Mononuclear cell (primary cell): ENCODE data around the gene DMTF1. TPM values are rescaled to one million over a fixed set of nuclear protein-coding genes. Genes with fewer than 3 reads are reported as not detected.
"Not testable (repeated sequence)": the region's sequence is repeated elsewhere in the genome, so short reads cannot be mapped to it uniquely, and the experiment has no call there.

Experiments
- H3K27me3 ChIP-seq: 2 replicates; pipeline ENCODE4 v1.6.0; 2011; ENCODE audit warnings: low read length, control low read depth; ENCODE audit not compliant: insufficient read depth
- H3K4me1 ChIP-seq: 2 replicates; pipeline ENCODE4 v1.5.1; 2011; ENCODE audit warnings: mild to moderate bottlenecking, low read length, control low read depth; ENCODE audit not compliant: insufficient read depth
- H3K4me3 ChIP-seq: 2 replicates; pipeline ENCODE4 v1.5.1; 2011; ENCODE audit warnings: mild to moderate bottlenecking, low read length, moderate library complexity
- H3K9me3 ChIP-seq: 2 replicates; pipeline ENCODE4 v1.5.1; 2011; ENCODE audit warnings: low read depth, mild to moderate bottlenecking, control low read depth, low read length
- total RNA-seq: library from RNA; depleted of rRNA; stranded (reverse); fragments of >200 nt; gene quantifications from one replicate; pipeline ENCODE4 v1.2.3, GENCODE V29; 2012

DMTF1 gene
- total RNA-seq, 1 donor = 129 TPM

DNA sequence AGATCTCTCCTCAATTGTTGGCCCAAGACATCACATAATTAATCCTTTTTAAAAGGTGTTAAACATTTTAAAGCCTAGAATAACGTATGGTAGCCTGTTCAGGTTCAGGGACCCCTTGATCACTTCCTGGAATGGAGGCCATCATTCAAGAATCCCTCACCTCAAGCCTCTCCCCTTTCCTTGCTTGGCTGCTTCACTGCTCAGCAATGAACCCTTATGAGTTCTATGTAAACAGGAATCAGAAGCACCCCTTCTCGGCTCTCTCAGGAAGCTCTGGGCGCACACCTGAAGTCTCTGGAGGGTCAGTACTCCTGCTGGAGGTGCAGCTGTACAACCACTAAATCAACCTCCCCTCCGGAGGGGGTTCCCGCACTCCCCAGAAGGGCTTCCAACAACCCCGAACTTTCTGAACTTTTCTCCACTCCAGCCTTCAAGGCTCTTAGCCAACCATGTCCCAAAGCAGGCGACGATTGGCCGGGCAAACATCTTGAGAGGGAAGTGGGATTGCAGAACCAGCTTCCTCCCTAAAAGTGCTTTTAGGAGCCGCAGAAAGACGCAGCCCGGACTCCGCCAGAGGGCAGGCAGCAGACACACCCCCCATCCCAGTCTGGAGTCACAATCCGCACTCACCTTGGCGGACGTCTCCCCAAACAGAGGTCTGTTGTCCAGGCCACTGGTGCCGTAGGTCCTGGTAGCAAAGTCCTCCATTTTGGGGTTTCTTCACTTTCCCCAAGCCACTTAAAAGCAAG, 66.7 kb downstream of the DMTF1 start:
- H3K27me3 ChIP-seq = peaks cover 20% of the 10 kb centered on the region
- peak overlapping the region; percentile 91 for H3K4me3 ChIP-seq
- no peaks in the 10 kb centered on the region for H3K9me3 ChIP-seq
- peaks cover 53% of the 10 kb centered on the region for H3K4me1 ChIP-seq

GRCh38 chr7:87219545-87220025, 67.3 kb downstream of the DMTF1 start, which contains the start of gene TMEM243:
TSS of gene TMEM243 (minus strand) at chr7:87219732. CDS start at chr7:87219503, 229 bp downstream.
- H3K4me3 ChIP-seq = peak within 1 kb of the TSS; percentile 91
- H3K4me1 ChIP-seq = peaks cover 47% of the 10 kb centered on the region
- H3K27me3 ChIP-seq = peaks cover 22% of the 10 kb centered on the region
- no peaks in the 10 kb centered on the region for H3K9me3 ChIP-seq

DNA sequence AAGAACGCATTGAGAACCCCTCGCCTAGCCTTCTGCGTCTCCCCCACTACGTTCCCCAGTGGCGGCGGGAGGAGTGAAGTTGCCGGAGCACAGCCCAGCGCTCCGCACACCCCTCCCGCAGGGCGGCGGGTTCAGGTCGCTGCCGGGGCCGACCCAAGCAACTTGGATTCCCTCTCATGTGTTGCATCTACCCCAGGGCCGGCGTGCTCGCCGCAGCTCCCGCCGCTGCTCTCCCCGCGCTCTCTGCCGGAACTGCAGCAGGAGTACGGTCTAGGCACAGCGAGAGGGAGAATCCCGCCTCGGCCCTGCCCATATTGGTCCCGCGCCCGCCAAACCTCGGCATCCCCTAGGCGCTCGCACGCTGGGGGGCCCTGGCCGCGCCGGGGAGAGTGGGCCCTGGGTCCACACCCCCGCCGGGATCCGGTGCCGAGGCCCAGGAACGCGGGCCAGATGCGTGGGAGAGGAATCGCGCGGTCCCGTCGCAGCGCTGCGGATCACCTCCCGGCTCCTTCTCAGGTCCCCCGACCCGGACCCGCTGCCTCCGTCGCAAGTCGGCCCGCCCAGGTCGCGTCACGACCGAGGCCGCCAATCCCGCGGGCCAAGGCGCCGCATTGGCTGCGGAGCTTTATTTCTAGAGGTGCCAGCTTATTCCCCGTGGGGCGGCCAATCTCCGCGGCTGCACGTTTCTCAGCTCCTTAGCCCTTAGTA, 67.9 kb downstream of the DMTF1 start:
- Histone ChIP-seq H3K9me3 (no peaks in the 10 kb centered on the region), H3K27me3 (peaks cover 24% of the 10 kb centered on the region), H3K4me1 (peaks cover 42% of the 10 kb centered on the region), H3K4me3 (peak overlapping the region; percentile 91)

DNA sequence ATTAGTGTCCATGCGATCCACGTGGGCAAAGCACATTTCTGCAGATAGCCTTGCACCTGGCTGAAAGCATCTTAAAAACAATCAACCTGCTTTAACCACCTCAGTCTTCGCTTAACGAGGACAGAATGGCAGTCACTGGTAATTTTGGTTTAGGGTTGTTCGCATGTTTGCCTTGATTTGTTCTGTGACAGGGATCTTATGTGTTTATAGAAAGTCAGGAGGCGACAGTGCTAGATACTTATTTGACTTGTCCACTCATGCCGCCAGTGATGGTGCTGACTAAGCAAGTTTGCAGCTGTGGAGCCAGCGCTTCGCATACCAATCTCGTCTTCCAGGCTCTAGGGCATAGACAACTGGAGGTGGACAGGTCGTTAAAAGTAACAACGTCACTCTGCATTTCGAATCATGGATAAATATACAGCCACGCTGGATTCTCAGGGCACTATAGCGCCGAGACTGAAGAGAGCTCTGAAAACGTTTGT, 68.5 kb downstream of the DMTF1 start:
- no peaks in the 10 kb centered on the region for H3K9me3 ChIP-seq
- peaks cover 24% of the 10 kb centered on the region for H3K27me3 ChIP-seq
- H3K4me1 ChIP-seq = peaks cover 38% of the 10 kb centered on the region
- H3K4me3 ChIP-seq = peak overlapping the region; percentile 91

DNA sequence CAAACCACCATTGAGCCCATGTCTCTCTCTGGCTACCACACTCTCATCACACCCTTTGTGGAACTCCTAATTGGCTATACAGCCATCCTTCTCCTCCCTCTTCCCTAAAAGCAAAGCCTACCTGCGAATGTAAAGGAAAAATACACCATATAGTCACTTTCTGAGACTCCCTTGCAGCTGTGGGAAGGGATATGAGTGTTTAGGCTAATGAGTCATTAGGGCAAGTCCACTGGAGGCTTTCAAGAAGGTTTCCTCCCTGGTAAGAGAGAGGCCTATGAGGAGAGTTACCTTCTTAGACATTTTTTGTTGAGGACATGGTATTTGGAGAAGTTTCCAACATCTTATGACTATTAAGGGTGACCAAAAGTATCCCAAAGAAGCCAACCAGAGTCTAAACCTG, 71.4 kb downstream of the DMTF1 start:
- peaks cover 10% of the 10 kb centered on the region for H3K4me1 ChIP-seq
- no peak overlapping the region for H3K4me3 ChIP-seq
- H3K27me3 ChIP-seq = peaks cover 24% of the 10 kb centered on the region
- no peaks in the 10 kb centered on the region for H3K9me3 ChIP-seq

- H3K9me3 ChIP-seq = no peaks in the 10 kb centered on the region
- peaks cover 5% of the 10 kb centered on the region for H3K4me1 ChIP-seq
- no peak overlapping the region for H3K4me3 ChIP-seq
- H3K27me3 ChIP-seq = peaks cover 21% of the 10 kb centered on the region
These were observed 73.4 kb downstream of the DMTF1 start for GRCh38 chr7:87225696-87226095.

DNA sequence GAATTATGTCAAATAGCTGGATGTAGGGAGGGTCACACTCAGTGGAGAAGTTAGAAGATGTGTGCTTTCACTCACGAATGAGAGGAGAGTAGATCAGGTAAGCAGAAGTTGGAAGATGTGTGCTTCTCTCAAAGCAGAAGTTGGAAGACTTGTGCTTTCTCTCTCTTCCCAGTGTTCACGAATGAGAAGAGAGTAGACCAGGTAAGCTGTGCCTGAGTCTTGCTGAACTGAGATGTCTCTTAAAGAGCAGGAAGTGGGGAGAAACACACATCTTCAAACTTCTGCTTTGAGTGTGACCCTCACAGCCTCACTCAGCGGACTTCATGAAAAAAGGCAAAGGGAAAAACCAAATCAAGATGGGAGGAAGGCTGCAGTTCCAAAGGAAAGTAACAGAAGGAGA, 74.2 kb downstream of the DMTF1 start:
- Histone ChIP-seq H3K9me3 (no peaks in the 10 kb centered on the region), H3K4me1 (no peaks in the 10 kb centered on the region), H3K27me3 (peaks cover 13% of the 10 kb centered on the region), H3K4me3 (no peak overlapping the region)

- Histone ChIP-seq H3K27me3 (no peaks in the 10 kb centered on the region), H3K4me1 (no peaks in the 10 kb centered on the region), H3K4me3 (no peak overlapping the region), H3K9me3 (no peaks in the 10 kb centered on the region)
These were observed 79.0 kb downstream of the DMTF1 start for GRCh38 chr7:87231258-87231657.

DNA sequence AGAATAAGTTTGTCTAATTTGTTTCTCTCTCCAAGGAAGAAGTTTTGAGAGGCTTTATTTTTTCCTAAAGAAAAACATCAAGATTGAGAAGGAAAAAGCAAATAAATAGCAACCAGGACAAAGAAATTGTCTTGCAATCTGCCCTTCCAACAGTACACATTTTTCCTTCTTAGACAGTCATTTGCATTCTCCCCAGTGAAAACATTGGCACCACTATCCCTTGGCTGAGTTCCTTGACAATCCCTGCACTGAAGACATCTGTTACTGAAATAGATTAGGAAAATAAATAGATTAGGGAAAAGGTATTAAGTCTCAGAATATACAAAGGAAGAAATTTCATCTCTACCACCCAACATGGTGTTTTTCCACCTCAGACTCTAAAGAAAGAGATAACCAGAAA, 79.5 kb downstream of the DMTF1 start:
- H3K4me3 ChIP-seq = no peak overlapping the region
- no peaks in the 10 kb centered on the region for H3K4me1 ChIP-seq
- H3K27me3 ChIP-seq = no peaks in the 10 kb centered on the region
- H3K9me3 ChIP-seq = no peaks in the 10 kb centered on the region

- Histone ChIP-seq H3K9me3 (no peaks in the 10 kb centered on the region), H3K4me3 (no peak overlapping the region), H3K27me3 (no peaks in the 10 kb centered on the region), H3K4me1 (no peaks in the 10 kb centered on the region)
These were observed 82.7 kb downstream of the DMTF1 start for GRCh38 chr7:87234949-87235348.

DNA sequence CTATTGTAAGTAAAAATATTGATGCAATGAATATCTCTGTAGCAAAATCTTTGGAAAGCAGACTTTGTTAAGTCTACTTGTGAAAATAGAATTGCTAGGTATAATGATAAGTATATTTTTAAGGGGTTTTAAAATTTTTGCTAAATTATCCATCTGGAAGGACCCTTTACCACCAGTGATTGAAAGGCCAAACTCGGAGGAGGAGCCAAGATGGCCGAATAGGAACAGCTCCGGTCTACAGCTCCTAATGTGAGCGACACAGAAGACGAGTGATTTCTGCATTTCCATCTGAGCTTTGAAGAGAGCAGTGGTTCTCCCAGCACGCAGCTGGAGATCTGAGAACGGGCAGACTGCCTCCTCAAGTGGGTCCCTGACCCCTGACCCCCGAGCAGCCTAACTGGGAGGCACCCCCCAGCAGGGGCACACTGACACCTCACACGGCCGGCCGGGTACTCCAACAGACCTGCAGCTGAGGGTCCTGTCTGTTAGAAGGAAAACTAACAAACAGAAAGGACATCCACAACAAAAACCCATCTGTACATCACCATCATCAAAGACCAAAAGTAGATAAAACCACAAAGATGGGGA, 86.3 kb downstream of the DMTF1 start:
- H3K4me1 ChIP-seq, H3K27me3 ChIP-seq, H3K9me3 ChIP-seq, H3K4me3 ChIP-seq: not testable (repeated sequence)

DNA sequence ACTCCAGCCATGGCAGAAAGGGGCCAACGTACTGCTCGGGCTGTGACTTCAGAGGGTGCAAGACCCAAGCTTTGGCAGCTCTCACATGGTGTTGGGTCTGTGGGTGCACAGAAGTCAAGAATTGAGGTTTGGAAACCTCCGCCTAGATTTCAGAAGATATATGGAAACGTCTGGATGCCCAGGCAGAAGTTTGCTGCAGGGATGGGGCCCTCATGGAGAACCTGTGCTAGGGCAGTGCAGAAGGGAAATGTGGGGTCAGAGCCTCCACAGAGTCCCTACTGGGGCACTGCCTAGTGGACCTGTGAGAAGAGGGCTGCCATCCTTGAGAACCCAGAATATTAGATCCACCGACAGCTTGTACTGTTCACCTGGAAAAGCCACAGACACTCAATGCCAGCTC, 93.4 kb downstream of the DMTF1 start:
- not testable (repeated sequence) for H3K4me1 ChIP-seq, H3K9me3 ChIP-seq, H3K4me3 ChIP-seq, H3K27me3 ChIP-seq
